Measurements from ENCODE around the gene ZNF846.

Gene ZNF846

GRCh38 chr19:9724157-9724556 is 44.4 kb downstream of the ZNF846 start:
- Histone ChIP-seq H3K9me3 (ENCODE audit: control insufficient read depth, insufficient read depth, low read depth, low read length) (no peaks in the 10 kb centered on the region), H3K4me1 (ENCODE audit: control insufficient read depth, insufficient read depth, low read length) (no peaks in the 10 kb centered on the region), H3K36me3 (ENCODE audit: control insufficient read depth in 2 of 2, insufficient read depth in 1 of 2, low read length in 2 of 2) (no peaks in the 10 kb centered on the region), H3K27ac (ENCODE audit: extremely low read depth, low read depth, low read length) (no peak overlapping the region), H3K4me3 (ENCODE audit: low read depth, low read length) (no peak overlapping the region)
- TF ChIP-seq SETDB1 (IDR thresholded peaks at IDR 0.05; ENCODE audit: insufficient read length, low read length) (peak; percentile 73), ZNF311 (tag by site-specific recombination; IDR thresholded peaks at IDR 0.05; ENCODE audit: borderline replicate concordance) (no peak)
- POLR2A ChIA-PET, result no interaction called here
- CTCF ChIA-PET, result interaction anchor here (0.6 kb wide), 1 partner anchor 170 kb away, joined by 3 read pairs; no protein-coding TSS in a partner anchor

GRCh38 chr19:9721861-9722260 is 46.7 kb downstream of the ZNF846 start:
- Histone ChIP-seq H3K9me3 (ENCODE audit: control insufficient read depth, insufficient read depth, low read depth, low read length) (no peaks in the 10 kb centered on the region), H3K4me1 (ENCODE audit: control insufficient read depth, insufficient read depth, low read length) (no peaks in the 10 kb centered on the region), H3K4me3 (ENCODE audit: low read depth, low read length) (no peak overlapping the region), H3K36me3 (ENCODE audit: control insufficient read depth in 2 of 2, insufficient read depth in 1 of 2, low read length in 2 of 2) (no peaks in the 10 kb centered on the region), H3K27ac (ENCODE audit: extremely low read depth, low read depth, low read length) (no peak overlapping the region)
- ChIA-PET CTCF (no interaction called here), POLR2A (no interaction called here)
- TF ChIP-seq PRDM4 (tag by site-specific recombination; IDR thresholded peaks at IDR 0.05) (0 out of 2 replicates have a peak, but pooled peaks have one; percentile 34), ZNF341 (tag by site-specific recombination; IDR thresholded peaks at IDR 0.05; ENCODE audit: low read depth) (peak; percentile 48), ZNF610 (tag by site-specific recombination; IDR thresholded peaks at IDR 0.05; ENCODE audit: borderline replicate concordance) (no peak), ZFP69B (tag by site-specific recombination; IDR thresholded peaks at IDR 0.05) (no peak), ZNF600 (tag by site-specific recombination; IDR thresholded peaks at IDR 0.05) (no peak), ZNF624 (tag by site-specific recombination; IDR thresholded peaks at IDR 0.05) (no peak)

GRCh38 chr19:9720541-9720940 is 48.0 kb downstream of the ZNF846 start:
- TF ChIP-seq ZNF132 (tag by site-specific recombination; IDR thresholded peaks at IDR 0.05; ENCODE audit: borderline replicate concordance) (no peak), ZNF19 (tag by site-specific recombination; IDR thresholded peaks at IDR 0.05; ENCODE audit: low read depth) (no peak), ZNF701 (tag by site-specific recombination; IDR thresholded peaks at IDR 0.05) (no peak), ZNF302 (tag by site-specific recombination; IDR thresholded peaks at IDR 0.05; ENCODE audit: low read depth) (no peak), AEBP2 (tag by site-specific recombination; IDR thresholded peaks at IDR 0.05; ENCODE audit: borderline replicate concordance) (no peak), ZNF221 (tag by site-specific recombination; IDR thresholded peaks at IDR 0.05; ENCODE audit: borderline replicate concordance) (no peak), ZNF792 (tag by site-specific recombination; IDR thresholded peaks at IDR 0.05) (no peak), WT1 (tag by site-specific recombination; IDR thresholded peaks at IDR 0.05) (no peak), ZNF114 (tag by site-specific recombination; IDR thresholded peaks at IDR 0.05) (no peak), ZNF24 (tag by site-specific recombination; IDR thresholded peaks at IDR 0.05) (no peak), ZNF239 (tag by site-specific recombination; IDR thresholded peaks at IDR 0.05) (no peak), ZNF530 (tag by site-specific recombination; IDR thresholded peaks at IDR 0.05; ENCODE audit: low read depth) (no peak), MZF1 (tag by site-specific recombination; IDR thresholded peaks at IDR 0.05; ENCODE audit: borderline replicate concordance) (no peak)
- H3K4me1 ChIP-seq (ENCODE audit: control insufficient read depth, insufficient read depth, low read length), result no peaks in the 10 kb centered on the region
- H3K9me3 ChIP-seq (ENCODE audit: control insufficient read depth, insufficient read depth, low read depth, low read length), result no peaks in the 10 kb centered on the region
- H3K27ac ChIP-seq (ENCODE audit: extremely low read depth, low read depth, low read length), result no peak overlapping the region
- no peaks in the 10 kb centered on the region for H3K36me3 ChIP-seq (ENCODE audit: control insufficient read depth in 2 of 2, insufficient read depth in 1 of 2, low read length in 2 of 2)
- H3K4me3 ChIP-seq (ENCODE audit: low read depth, low read length), result no peak overlapping the region
- POLR2A ChIA-PET, result no interaction called here
- CTCF ChIA-PET, result interaction anchor here (0.7 kb wide), 1 partner anchor 58 kb away, joined by 3 read pairs; no protein-coding TSS in a partner anchor
